HEK293T (cell line): ENCODE results near the gene IPO13.
A peak's percentile ranks its signal among the peaks of the same experiment; 100 is the strongest.

Experiments
- CTCF ChIA-PET: fragments of 350-600 bp; formaldehyde crosslinking; extraction: SDS; loops from one replicate; lab custom pipeline; 2021; ENCODE audit warnings: antibody characterized with exemption, inconsistent platforms; lab: Yijun Ruan, JAX
- POLR2A ChIA-PET: fragments of 350-600 bp; formaldehyde crosslinking; extraction: SDS; loops from one replicate; lab custom pipeline; 2020; ENCODE audit warnings: antibody characterized with exemption, inconsistent platforms; lab: Yijun Ruan, JAX
- DNase-seq: peaks from one replicate; pipeline ENCODE4 v3.0.0; 2012; ENCODE audit warnings: mixed read lengths; ENCODE audit errors: extremely low spot score
- ARNT ChIP-seq: fragments of 450-650 bp; IDR thresholded peaks from 2 replicates; pipeline ENCODE4 v1.6.1; 2017; ENCODE audit warnings: mild to moderate bottlenecking
- BHLHE40 ChIP-seq: fragments of 450-650 bp; IDR thresholded peaks from 2 replicates; pipeline ENCODE4 v1.6.1; 2016; ENCODE audit warnings: mild to moderate bottlenecking, moderate library complexity, borderline replicate concordance
- CTBP1 ChIP-seq: fragments of 450-650 bp; IDR thresholded peaks from 2 replicates; pipeline ENCODE4 v1.6.1; 2016; ENCODE audit warnings: borderline replicate concordance
- ELF4 ChIP-seq: fragments of 450-650 bp; IDR thresholded peaks from 2 replicates; pipeline ENCODE4 v1.6.1; 2017; ENCODE audit warnings: antibody characterized with exemption
- FOXA1 ChIP-seq: fragments of 450-650 bp; IDR thresholded peaks from 2 replicates; pipeline ENCODE4 v1.6.1; 2016; ENCODE audit warnings: mild to moderate bottlenecking
- FOXK2 ChIP-seq: fragments of 450-650 bp; IDR thresholded peaks from 2 replicates; pipeline ENCODE4 v1.6.1; 2016; ENCODE audit warnings: mild to moderate bottlenecking
- FOXM1 ChIP-seq: fragments of 450-650 bp; IDR thresholded peaks from 2 replicates; pipeline ENCODE4 v1.6.1; 2017; ENCODE audit warnings: mild to moderate bottlenecking, borderline replicate concordance
- HDGF ChIP-seq: fragments of 450-650 bp; IDR thresholded peaks from 2 replicates; pipeline ENCODE4 v1.6.1; 2017; ENCODE audit warnings: antibody characterized with exemption, borderline replicate concordance
- L3MBTL2 ChIP-seq: fragments of 450-650 bp; conservative IDR thresholded peaks from 2 replicates; pipeline ENCODE4 v1.6.1; 2016; ENCODE audit warnings: mild to moderate bottlenecking
- LEF1 ChIP-seq: fragments of 450-650 bp; IDR thresholded peaks from 2 replicates; pipeline ENCODE4 v1.6.1; 2017; ENCODE audit warnings: mild to moderate bottlenecking, borderline replicate concordance
- NFRKB ChIP-seq: fragments of 450-650 bp; IDR thresholded peaks from 2 replicates; pipeline ENCODE4 v1.6.1; 2016; ENCODE audit warnings: mild to moderate bottlenecking, moderate library complexity
- SP1 ChIP-seq: fragments of 450-650 bp; IDR thresholded peaks from 2 replicates; pipeline ENCODE4 v1.6.1; 2017
- SUZ12 ChIP-seq: fragments of 450-650 bp; IDR thresholded peaks from 2 replicates; pipeline ENCODE4 v1.6.1; 2016; ENCODE audit warnings: mild to moderate bottlenecking
- TARDBP ChIP-seq: fragments of 450-650 bp; IDR thresholded peaks from 2 replicates; pipeline ENCODE4 v1.6.1; 2016
- ZNF384 ChIP-seq: fragments of 450-650 bp; IDR thresholded peaks from 2 replicates; pipeline ENCODE4 v1.6.1; 2016
- TF ChIP-seq, protein P1 (sequence below): fragments of 450-650 bp; IDR thresholded peaks from 2 replicates; pipeline ENCODE4 v1.6.1; 2016

Gene IPO13

DNA sequence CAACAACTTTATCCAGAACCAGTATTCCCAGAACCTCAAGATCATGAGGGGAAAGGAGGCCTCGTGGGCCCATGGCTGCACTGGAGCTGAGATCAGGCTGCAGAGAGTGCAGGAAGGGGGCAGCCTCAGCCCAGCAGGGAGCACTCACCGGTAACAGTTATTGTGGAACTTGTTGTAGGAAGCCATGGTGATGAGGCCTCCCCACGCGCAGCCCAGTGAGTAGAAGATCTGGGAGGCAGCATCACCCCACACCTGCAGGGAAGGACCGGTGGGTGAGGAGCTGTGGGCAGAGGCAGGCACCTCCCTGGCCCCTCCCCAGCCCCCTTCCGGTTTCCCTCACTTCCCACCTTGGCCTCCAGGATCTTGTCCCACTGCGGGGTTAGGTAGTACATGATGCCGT is 55.4 kb downstream of the IPO13 start:
- DNase-seq: no peak
- TF ChIP-seq FOXA1 (no peak), BHLHE40 (no peak), ZNF384 (no peak), LEF1 (no peak), FOXK2 (no peak), TARDBP (no peak), SUZ12 (no peak), ELF4 (no peak), NFRKB (no peak)
- CTCF ChIA-PET: no interaction called here
- POLR2A ChIA-PET: interaction anchor here (0.6 kb wide), 1 partner anchor 352 kb away, joined by 3 read pairs; the partner anchor contains the start of gene KDM4A

DNA sequence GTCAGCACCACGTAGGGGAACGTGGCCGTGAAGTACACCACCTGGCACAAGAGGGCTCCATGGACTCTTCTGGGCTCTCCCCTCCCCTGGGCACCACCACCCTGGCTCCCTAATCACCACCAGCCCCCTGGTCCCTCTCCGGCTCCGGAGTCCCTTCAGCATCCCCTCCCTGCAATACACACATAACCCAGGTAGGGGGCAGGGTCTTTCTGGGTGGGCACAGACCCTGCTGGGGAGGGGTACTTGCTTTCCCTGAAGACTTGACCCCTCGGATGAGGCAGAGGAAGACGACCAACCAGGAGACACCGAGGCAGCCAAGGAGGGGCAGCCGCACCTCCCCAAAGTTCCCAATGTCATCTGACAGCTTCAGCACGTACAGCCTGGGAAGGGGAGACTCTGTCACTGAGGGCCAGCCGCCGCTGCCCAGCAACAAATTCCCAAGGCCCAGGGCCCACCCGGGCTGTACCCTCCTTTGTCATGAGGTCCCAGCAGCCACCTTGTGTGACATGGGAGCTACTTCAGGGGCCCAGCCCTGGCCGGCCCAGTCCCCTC is 55.9 kb downstream of the IPO13 start:
- ChIA-PET CTCF (interaction anchor here (0.5 kb wide), 1 partner anchor 379 kb away, joined by 3 read pairs; no protein-coding TSS in a partner anchor), POLR2A (interaction anchor here (1.0 kb wide), 1 partner anchor 27 kb away, joined by 3 read pairs; no protein-coding TSS in a partner anchor)
- DNase-seq: peak; percentile 23
- TF ChIP-seq NFRKB (no peak), TARDBP (no peak), SUZ12 (no peak), BHLHE40 (no peak), FOXA1 (no peak), FOXK2 (no peak), ELF4 (no peak), ARNT (no peak), FOXM1 (no peak), L3MBTL2 (no peak), ZNF384 (no peak), CTBP1 (no peak), SP1 (no peak), LEF1 (no peak), HDGF (no peak)
- TF ChIP-seq, protein P1, sequence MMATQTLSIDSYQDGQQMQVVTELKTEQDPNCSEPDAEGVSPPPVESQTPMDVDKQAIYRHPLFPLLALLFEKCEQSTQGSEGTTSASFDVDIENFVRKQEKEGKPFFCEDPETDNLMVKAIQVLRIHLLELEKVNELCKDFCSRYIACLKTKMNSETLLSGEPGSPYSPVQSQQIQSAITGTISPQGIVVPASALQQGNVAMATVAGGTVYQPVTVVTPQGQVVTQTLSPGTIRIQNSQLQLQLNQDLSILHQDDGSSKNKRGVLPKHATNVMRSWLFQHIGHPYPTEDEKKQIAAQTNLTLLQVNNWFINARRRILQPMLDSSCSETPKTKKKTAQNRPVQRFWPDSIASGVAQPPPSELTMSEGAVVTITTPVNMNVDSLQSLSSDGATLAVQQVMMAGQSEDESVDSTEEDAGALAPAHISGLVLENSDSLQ: no peak

- no peak for DNase-seq
- CTCF ChIA-PET: no interaction called here
- POLR2A ChIA-PET: no interaction called here
- TF ChIP-seq ELF4 (no peak), BHLHE40 (no peak), ARNT (no peak), HDGF (no peak)
Measured at GRCh38 chr1:44008259-44008658, 61.5 kb downstream of the IPO13 start.

- POLR2A ChIA-PET: interaction anchor here (1.2 to 1.5 kb wide), 2 partner anchors 20 to 36 kb away, joined by 4 to 8 read pairs; partner anchors contain the start of genes ATP6V0B and SLC6A9
- DNase-seq: no peak
- CTCF ChIA-PET: interaction anchor here (0.6 kb wide), 1 partner anchor 24 kb away, joined by 3 read pairs; no protein-coding TSS in a partner anchor
- TF ChIP-seq FOXK2 (no peak), FOXM1 (no peak), FOXA1 (no peak), ARNT (no peak), NFRKB (no peak), ZNF384 (no peak), L3MBTL2 (no peak), HDGF (no peak), TARDBP (no peak), BHLHE40 (no peak), LEF1 (no peak), ELF4 (no peak), SUZ12 (no peak), CTBP1 (no peak)
- TF ChIP-seq, protein P1: no peak
Measured at GRCh38 chr1:44010935-44011471, 64.3 kb downstream of the IPO13 start.

GRCh38 chr1:44012404-44012803 is 65.7 kb downstream of the IPO13 start:
- POLR2A ChIA-PET: no interaction called here
- CTCF ChIA-PET: no interaction called here
- TF ChIP-seq NFRKB (no peak), LEF1 (no peak), FOXA1 (no peak), FOXM1 (no peak), ARNT (no peak), TARDBP (no peak), L3MBTL2 (no peak), CTBP1 (no peak), FOXK2 (no peak), BHLHE40 (no peak), SUZ12 (no peak), HDGF (no peak), SP1 (no peak)
- DNase-seq: no peak

DNA sequence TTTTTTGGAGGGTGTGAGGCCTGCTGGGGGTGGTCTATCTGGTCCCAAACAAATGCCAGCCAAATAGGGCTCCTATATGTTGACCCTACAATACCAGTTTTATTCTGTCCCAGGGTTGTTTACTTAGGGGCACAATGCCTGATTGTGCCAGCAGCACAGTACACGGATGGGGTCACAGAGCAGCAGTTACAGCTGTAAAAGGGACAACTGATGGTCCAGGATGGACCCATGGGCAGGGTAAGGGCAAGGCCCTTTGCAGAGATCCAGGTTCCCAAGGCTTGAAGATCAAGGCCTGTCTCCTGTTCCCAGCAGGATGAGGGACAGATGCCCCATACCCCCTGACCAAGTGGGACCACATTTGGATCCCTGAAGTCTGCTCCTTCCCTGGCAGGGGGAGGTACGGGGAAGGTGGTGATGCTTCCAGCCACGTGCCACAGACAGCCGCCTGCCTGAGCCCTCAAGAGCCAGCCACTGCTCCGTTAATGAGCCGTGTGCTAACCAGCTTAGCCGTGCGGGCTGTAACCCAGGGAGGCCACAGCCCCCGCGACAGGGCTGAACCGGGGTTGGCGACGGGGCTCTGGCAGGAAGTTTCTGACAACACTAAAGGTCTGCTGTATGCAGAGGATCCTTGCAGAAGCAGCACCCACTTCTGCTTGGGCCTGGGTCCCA is 66.3 kb downstream of the IPO13 start:
- no peak for DNase-seq
- no peak for TF ChIP-seq SUZ12
- no peak for TF ChIP-seq CTBP1
- TF ChIP-seq ELF4: no peak
- TF ChIP-seq NFRKB: no peak
- TF ChIP-seq BHLHE40: no peak
- no peak for TF ChIP-seq FOXA1
- CTCF ChIA-PET: interaction anchor here (0.8 kb wide), 1 partner anchor 35 kb away, joined by 5 read pairs; no protein-coding TSS in a partner anchor
- POLR2A ChIA-PET: interaction anchor here (1.2 kb wide), 1 partner anchor 18 kb away, joined by 4 read pairs; the partner anchor contains the start of gene SLC6A9
